Trophoblast cell (in vitro differentiated cells and primary cell): ENCODE results near the gene NUP133.
"Not testable (repeated sequence)": the region's sequence is repeated elsewhere in the genome, so short reads cannot be mapped to it uniquely, and the experiment has no call there.

ENCODE experiments used
- DNase-seq, 2 donors: peaks; one replicate each; pipeline ENCODE4 v3.0.0-alpha.2; 2016
- H2AFZ ChIP-seq: 2 replicates; pipeline ENCODE4 v1.6.1; 2013; ENCODE audit warnings: low read length, moderate library complexity, mild to moderate bottlenecking; ENCODE audit not compliant: insufficient read depth, poor library complexity
- H2AK5ac ChIP-seq: 2 replicates; pipeline ENCODE4 v1.6.1; 2013; ENCODE audit warnings: mild to moderate bottlenecking, low read length
- H2BK120ac ChIP-seq: 2 replicates; pipeline ENCODE4 v1.6.1; 2013; ENCODE audit warnings: low read length, mild to moderate bottlenecking, moderate library complexity; ENCODE audit not compliant: insufficient read depth, poor library complexity
- H2BK12ac ChIP-seq: 2 replicates; pipeline ENCODE4 v1.6.1; 2013; ENCODE audit warnings: mild to moderate bottlenecking, low read length, moderate library complexity
- H2BK5ac ChIP-seq: 2 replicates; pipeline ENCODE4 v1.6.1; 2013; ENCODE audit warnings: low read length, low read depth, moderate library complexity, mild to moderate bottlenecking; ENCODE audit not compliant: poor library complexity
- H3K14ac ChIP-seq: 2 replicates; pipeline ENCODE4 v1.6.1; 2013; ENCODE audit warnings: mild to moderate bottlenecking, low read length
- H3K18ac ChIP-seq: 2 replicates; pipeline ENCODE4 v1.6.1; 2013; ENCODE audit warnings: mild to moderate bottlenecking, low read length
- H3K23ac ChIP-seq: 2 replicates; pipeline ENCODE4 v1.6.1; 2013; ENCODE audit warnings: low read length
- H3K27ac ChIP-seq: 2 replicates; pipeline ENCODE4 v1.5.1; 2013; ENCODE audit warnings: low read depth, mild to moderate bottlenecking, inconsistent platforms, low read length, moderate library complexity
- H3K27me3 ChIP-seq: 2 replicates; pipeline ENCODE4 v1.6.1; 2013; ENCODE audit warnings: inconsistent platforms, mild to moderate bottlenecking, low read length, moderate library complexity; ENCODE audit not compliant: insufficient read depth
- H3K36me3 ChIP-seq, 2 experiments: 1 replicate in 1 of 2; 2 replicates in 1 of 2; pipeline ENCODE4 v1.6.1; 2013; ENCODE audit warnings: low read length in 2 of 2, mild to moderate bottlenecking in 2 of 2, moderate library complexity in 1 of 2; ENCODE audit not compliant: insufficient read depth in 2 of 2, control insufficient read depth in 1 of 2
- H3K4ac ChIP-seq: 2 replicates; pipeline ENCODE4 v1.6.1; 2013; ENCODE audit warnings: low read depth, mild to moderate bottlenecking, low read length, moderate library complexity
- H3K4me1 ChIP-seq, 2 experiments: 1 replicate in 1 of 2; 2 replicates in 1 of 2; pipeline ENCODE4 v1.6.1; 2013; ENCODE audit warnings: low read length in 2 of 2, mild to moderate bottlenecking in 2 of 2, moderate library complexity in 1 of 2; ENCODE audit not compliant: insufficient read depth in 2 of 2, control insufficient read depth in 1 of 2
- H3K4me2 ChIP-seq: 2 replicates; pipeline ENCODE4 v1.6.1; 2013; ENCODE audit warnings: inconsistent platforms, mild to moderate bottlenecking, low read length, moderate library complexity
- H3K4me3 ChIP-seq: 2 replicates; pipeline ENCODE4 v1.5.1; 2013; ENCODE audit warnings: mild to moderate bottlenecking, low read depth, low read length, inconsistent platforms
- H3K79me1 ChIP-seq: one replicate; pipeline ENCODE4 v1.6.1; 2013; ENCODE audit warnings: low read length
- H3K79me2 ChIP-seq: 2 replicates; pipeline ENCODE4 v1.6.1; 2013; ENCODE audit warnings: low read length, mild to moderate bottlenecking; ENCODE audit not compliant: control insufficient read depth, insufficient read depth, poor library complexity
- H3K9ac ChIP-seq: 2 replicates; pipeline ENCODE4 v1.6.1; 2013; ENCODE audit warnings: mild to moderate bottlenecking, low read length
- H3K9me3 ChIP-seq: 2 replicates; pipeline ENCODE4 v1.6.1; 2013; ENCODE audit warnings: low read depth, mild to moderate bottlenecking, control low read depth, inconsistent platforms, low read length; ENCODE audit not compliant: insufficient read depth
- H4K12ac ChIP-seq: 2 replicates; pipeline ENCODE4 v1.6.1; 2013; ENCODE audit warnings: low read depth, mild to moderate bottlenecking, low read length, moderate library complexity
- H4K8ac ChIP-seq: 2 replicates; pipeline ENCODE4 v1.6.1; 2013; ENCODE audit warnings: low read depth, mild to moderate bottlenecking, low read length, moderate library complexity
- H4K91ac ChIP-seq: one replicate; pipeline ENCODE4 v1.6.1; 2013; ENCODE audit warnings: low read depth, mild to moderate bottlenecking, low read length, moderate library complexity
- WGBS: extraction: QIAGEN DNeasy Blood & Tissue Kit; methylation state at CpG from one replicate; pipeline ENCODE4 v1.1.7; 2013; ENCODE audit warnings: missing lambda C conversion rate; ENCODE audit not compliant: insufficient read length, insufficient coverage; ENCODE audit errors: extremely low coverage; 5-methylcytosine and 5-hydroxymethylcytosine counted together

The NUP133 gene

GRCh38 chr1:229406798-229407197, 101.3 kb downstream of the NUP133 start:
- Histone ChIP-seq H2AFZ (peak overlapping the region; percentile 30), H3K14ac (no peak overlapping the region), H3K79me2 (no peaks in the 10 kb centered on the region), H2BK5ac (no peak overlapping the region), H3K4me3 (no peak overlapping the region), H3K27me3 (no peaks in the 10 kb centered on the region), H3K18ac (no peak overlapping the region), H3K4me2 (peak overlapping the region; percentile 80), H3K9me3 (no peaks in the 10 kb centered on the region), H4K8ac (no peak overlapping the region), H3K9ac (no peak overlapping the region), H3K36me3 (no peaks in the 10 kb centered on the region), H3K79me1 (peaks cover 28% of the 10 kb centered on the region), H2AK5ac (no peak overlapping the region), H3K4me1 (peaks cover 40 to 45% of the 10 kb centered on the region in 2 experiments), H3K23ac (no peak overlapping the region), H4K91ac (no peak overlapping the region), H2BK120ac (peak overlapping the region; percentile 15), H2BK12ac (no peak overlapping the region), H3K4ac (no peak overlapping the region), H3K27ac (no peak overlapping the region), H4K12ac (no peak overlapping the region)
- no CpG with 5 or more reads among the region's 10 CpGs for WGBS
- DNase-seq = no peak

GRCh38 chr1:229403573-229403972, 104.6 kb downstream of the NUP133 start:
- no peak overlapping the region for H2BK120ac ChIP-seq
- H4K91ac ChIP-seq = no peak overlapping the region
- H3K79me1 ChIP-seq = peaks cover 13% of the 10 kb centered on the region

GRCh38 chr1:229402993-229403392, 105.1 kb downstream of the NUP133 start:
- Histone ChIP-seq H4K12ac (no peak overlapping the region), H3K79me2 (no peaks in the 10 kb centered on the region), H3K4ac (no peak overlapping the region), H3K4me1 (peaks cover 11 to 14% of the 10 kb centered on the region in 2 experiments), H3K4me2 (no peak overlapping the region), H4K91ac (no peak overlapping the region), H3K36me3 (no peaks in the 10 kb centered on the region), H2BK5ac (no peak overlapping the region), H3K27me3 (no peaks in the 10 kb centered on the region), H3K27ac (no peak overlapping the region), H2AK5ac (no peak overlapping the region), H3K9ac (no peak overlapping the region), H2BK12ac (no peak overlapping the region), H2AFZ (no peak overlapping the region), H3K18ac (no peak overlapping the region), H3K23ac (no peak overlapping the region), H2BK120ac (no peak overlapping the region), H3K4me3 (no peak overlapping the region), H3K79me1 (peaks cover 10% of the 10 kb centered on the region), H4K8ac (no peak overlapping the region), H3K9me3 (no peaks in the 10 kb centered on the region), H3K14ac (no peak overlapping the region)
- DNase-seq = no peak
- no CpG with 5 or more reads among the region's 6 CpGs for WGBS

More at GRCh38 chr1:229403573-229403972, 104.6 kb downstream of the NUP133 start:
- Histone ChIP-seq H4K8ac (no peak overlapping the region), H3K23ac (no peak overlapping the region), H2AK5ac (no peak overlapping the region), H2AFZ (no peak overlapping the region), H3K4me3 (no peak overlapping the region), H3K9me3 (no peaks in the 10 kb centered on the region), H2BK12ac (no peak overlapping the region), H3K4ac (no peak overlapping the region), H3K9ac (no peak overlapping the region), H2BK5ac (no peak overlapping the region), H3K4me1 (peaks cover 17 to 20% of the 10 kb centered on the region in 2 experiments), H3K18ac (no peak overlapping the region), H3K4me2 (no peak overlapping the region), H3K36me3 (no peaks in the 10 kb centered on the region), H3K79me2 (no peaks in the 10 kb centered on the region), H3K14ac (no peak overlapping the region), H4K12ac (no peak overlapping the region), H3K27me3 (no peaks in the 10 kb centered on the region), H3K27ac (no peak overlapping the region)
- no peak for DNase-seq
- no CpG with 5 or more reads among the region's 8 CpGs for WGBS

- no CpG with 5 or more reads among the region's 4 CpGs for WGBS
- H3K9ac ChIP-seq, H2BK120ac ChIP-seq, H3K79me1 ChIP-seq, H2BK5ac ChIP-seq, H3K23ac ChIP-seq, H2AK5ac ChIP-seq, H4K8ac ChIP-seq, H3K4me1 ChIP-seq, H3K14ac ChIP-seq, H4K12ac ChIP-seq, H3K4me3 ChIP-seq, H3K4me2 ChIP-seq, H3K79me2 ChIP-seq, H2AFZ ChIP-seq, H3K27me3 ChIP-seq, H3K18ac ChIP-seq, H3K4ac ChIP-seq, H4K91ac ChIP-seq, H2BK12ac ChIP-seq, H3K36me3 ChIP-seq, H3K27ac ChIP-seq, H3K9me3 ChIP-seq, DNase-seq: not testable (repeated sequence)
Observed at GRCh38 chr1:229402329-229402728, 105.8 kb downstream of the NUP133 start.
